ENCODE results near the gene MYL1.

MYL1 gene

DNA sequence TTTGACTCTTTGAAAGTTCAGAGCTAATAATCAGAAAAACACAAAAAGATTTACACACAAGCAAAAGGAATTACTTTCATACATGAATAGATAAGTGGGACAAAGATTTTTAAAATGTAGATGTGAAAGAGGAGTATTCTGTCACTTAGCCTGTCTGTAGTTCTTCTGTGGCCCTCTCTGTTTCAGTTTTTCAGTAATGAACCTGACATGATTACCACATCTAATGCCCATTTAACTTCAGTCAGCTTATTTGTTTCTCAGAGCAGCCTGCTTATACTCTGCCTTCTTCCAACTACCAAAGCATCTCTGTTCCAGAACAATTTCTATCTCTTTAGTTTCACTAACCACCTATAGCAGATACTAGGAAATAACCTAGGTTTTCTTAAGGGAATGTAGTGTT lies 55.3 kb downstream of the MYL1 start:
- no peak for DNase-seq (ENCODE audit: low read depth in 1 of 2, low spot score in 1 of 2)
- H3K27me3 ChIP-seq (ENCODE audit: insufficient read depth, poor library complexity, severe bottlenecking), result no peaks in the 10 kb centered on the region
- H3K4me3 ChIP-seq (replicated peaks; ENCODE audit: insufficient read depth, low read length), result no peak overlapping the region
- no peak overlapping the region for H3K27ac ChIP-seq (replicated peaks)
- TF ChIP-seq, protein P1, sequence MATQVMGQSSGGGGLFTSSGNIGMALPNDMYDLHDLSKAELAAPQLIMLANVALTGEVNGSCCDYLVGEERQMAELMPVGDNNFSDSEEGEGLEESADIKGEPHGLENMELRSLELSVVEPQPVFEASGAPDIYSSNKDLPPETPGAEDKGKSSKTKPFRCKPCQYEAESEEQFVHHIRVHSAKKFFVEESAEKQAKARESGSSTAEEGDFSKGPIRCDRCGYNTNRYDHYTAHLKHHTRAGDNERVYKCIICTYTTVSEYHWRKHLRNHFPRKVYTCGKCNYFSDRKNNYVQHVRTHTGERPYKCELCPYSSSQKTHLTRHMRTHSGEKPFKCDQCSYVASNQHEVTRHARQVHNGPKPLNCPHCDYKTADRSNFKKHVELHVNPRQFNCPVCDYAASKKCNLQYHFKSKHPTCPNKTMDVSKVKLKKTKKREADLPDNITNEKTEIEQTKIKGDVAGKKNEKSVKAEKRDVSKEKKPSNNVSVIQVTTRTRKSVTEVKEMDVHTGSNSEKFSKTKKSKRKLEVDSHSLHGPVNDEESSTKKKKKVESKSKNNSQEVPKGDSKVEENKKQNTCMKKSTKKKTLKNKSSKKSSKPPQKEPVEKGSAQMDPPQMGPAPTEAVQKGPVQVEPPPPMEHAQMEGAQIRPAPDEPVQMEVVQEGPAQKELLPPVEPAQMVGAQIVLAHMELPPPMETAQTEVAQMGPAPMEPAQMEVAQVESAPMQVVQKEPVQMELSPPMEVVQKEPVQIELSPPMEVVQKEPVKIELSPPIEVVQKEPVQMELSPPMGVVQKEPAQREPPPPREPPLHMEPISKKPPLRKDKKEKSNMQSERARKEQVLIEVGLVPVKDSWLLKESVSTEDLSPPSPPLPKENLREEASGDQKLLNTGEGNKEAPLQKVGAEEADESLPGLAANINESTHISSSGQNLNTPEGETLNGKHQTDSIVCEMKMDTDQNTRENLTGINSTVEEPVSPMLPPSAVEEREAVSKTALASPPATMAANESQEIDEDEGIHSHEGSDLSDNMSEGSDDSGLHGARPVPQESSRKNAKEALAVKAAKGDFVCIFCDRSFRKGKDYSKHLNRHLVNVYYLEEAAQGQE (IDR thresholded peaks at IDR 0.05; ENCODE audit: insufficient replicate concordance, low read depth), result no peak
- TF ChIP-seq, protein P2, sequence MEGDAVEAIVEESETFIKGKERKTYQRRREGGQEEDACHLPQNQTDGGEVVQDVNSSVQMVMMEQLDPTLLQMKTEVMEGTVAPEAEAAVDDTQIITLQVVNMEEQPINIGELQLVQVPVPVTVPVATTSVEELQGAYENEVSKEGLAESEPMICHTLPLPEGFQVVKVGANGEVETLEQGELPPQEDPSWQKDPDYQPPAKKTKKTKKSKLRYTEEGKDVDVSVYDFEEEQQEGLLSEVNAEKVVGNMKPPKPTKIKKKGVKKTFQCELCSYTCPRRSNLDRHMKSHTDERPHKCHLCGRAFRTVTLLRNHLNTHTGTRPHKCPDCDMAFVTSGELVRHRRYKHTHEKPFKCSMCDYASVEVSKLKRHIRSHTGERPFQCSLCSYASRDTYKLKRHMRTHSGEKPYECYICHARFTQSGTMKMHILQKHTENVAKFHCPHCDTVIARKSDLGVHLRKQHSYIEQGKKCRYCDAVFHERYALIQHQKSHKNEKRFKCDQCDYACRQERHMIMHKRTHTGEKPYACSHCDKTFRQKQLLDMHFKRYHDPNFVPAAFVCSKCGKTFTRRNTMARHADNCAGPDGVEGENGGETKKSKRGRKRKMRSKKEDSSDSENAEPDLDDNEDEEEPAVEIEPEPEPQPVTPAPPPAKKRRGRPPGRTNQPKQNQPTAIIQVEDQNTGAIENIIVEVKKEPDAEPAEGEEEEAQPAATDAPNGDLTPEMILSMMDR (IDR thresholded peaks at IDR 0.05; ENCODE audit: insufficient read depth, low read length), result no peak
- no peak for TF ChIP-seq GABPA (IDR thresholded peaks at IDR 0.05; ENCODE audit: low read depth)
- no peak for TF ChIP-seq POLR2AphosphoS5 (IDR thresholded peaks at IDR 0.05; ENCODE audit: low read depth)
- TF ChIP-seq SPI1 (IDR thresholded peaks at IDR 0.05; ENCODE audit: borderline replicate concordance, low read depth), result no peak

DNA sequence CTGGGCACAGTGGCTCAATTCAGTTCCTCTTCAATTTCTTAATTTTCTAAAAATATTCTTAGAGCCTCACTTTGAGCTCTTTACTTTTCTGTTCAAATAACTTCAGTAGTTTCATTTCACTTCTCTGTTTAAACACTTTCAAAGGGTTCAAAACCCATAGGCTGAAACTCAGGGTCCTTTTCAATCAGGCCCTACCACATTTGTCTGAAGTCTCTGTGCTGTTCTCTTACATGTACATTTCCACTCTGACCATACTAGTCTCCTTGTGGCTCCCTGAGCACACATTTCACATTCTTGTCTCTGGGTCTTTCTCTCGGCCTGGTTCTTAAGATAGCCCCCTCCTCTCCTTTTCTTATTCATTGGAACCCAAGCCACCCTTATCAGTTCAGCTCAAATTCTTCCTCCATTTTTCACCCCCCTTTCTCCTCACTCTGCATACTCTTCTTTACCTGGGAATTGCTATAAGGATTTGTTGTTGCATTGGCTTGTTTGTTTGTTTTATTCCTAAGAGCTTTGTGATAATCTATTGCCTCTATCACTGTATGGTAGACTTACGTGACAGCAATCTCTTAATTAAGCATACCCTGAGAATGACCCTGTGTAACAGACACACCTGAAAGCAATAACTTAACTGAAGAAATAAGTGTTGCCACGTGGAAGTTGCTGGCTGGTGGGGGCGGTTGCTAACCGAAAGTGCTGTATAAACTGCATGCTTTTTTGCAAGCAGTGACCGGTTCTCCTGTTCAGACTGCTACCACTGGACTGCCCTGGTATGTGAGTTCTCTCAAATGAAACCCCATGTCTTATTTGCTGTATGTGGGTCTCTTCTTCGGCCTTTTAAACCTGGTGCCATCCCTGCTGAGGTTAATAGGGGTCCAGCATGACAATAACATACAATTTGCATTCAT lies 62.0 kb downstream of the MYL1 start:
- Histone ChIP-seq H3K4me3 (replicated peaks; ENCODE audit: insufficient read depth, low read length) (no peak overlapping the region), H3K27me3 (ENCODE audit: insufficient read depth, poor library complexity, severe bottlenecking) (peaks cover 2% of the 10 kb centered on the region), H3K27ac (replicated peaks) (no peak overlapping the region)
- DNase-seq (ENCODE audit: low read depth in 1 of 2, low spot score in 1 of 2), result no peak
- no peak for TF ChIP-seq POLR2AphosphoS5 (IDR thresholded peaks at IDR 0.05; ENCODE audit: low read depth)
- TF ChIP-seq GABPA (IDR thresholded peaks at IDR 0.05; ENCODE audit: low read depth), result no peak
- no peak for TF ChIP-seq SPI1 (IDR thresholded peaks at IDR 0.05; ENCODE audit: borderline replicate concordance, low read depth)
- TF ChIP-seq, protein P2 (IDR thresholded peaks at IDR 0.05; ENCODE audit: insufficient read depth, low read length), result no peak
- TF ChIP-seq, protein P1 (IDR thresholded peaks at IDR 0.05; ENCODE audit: insufficient replicate concordance, low read depth), result no peak

- H3K4me3 ChIP-seq (replicated peaks; ENCODE audit: insufficient read depth, low read length), result no peak overlapping the region
- no peak for DNase-seq (ENCODE audit: low read depth in 1 of 2, low spot score in 1 of 2)
- no peak overlapping the region for H3K27ac ChIP-seq (replicated peaks)
- no peak for TF ChIP-seq POLR2AphosphoS5 (IDR thresholded peaks at IDR 0.05; ENCODE audit: low read depth)
- peaks cover 2% of the 10 kb centered on the region for H3K27me3 ChIP-seq (ENCODE audit: insufficient read depth, poor library complexity, severe bottlenecking)
These were observed 64.4 kb downstream of the MYL1 start for GRCh38 chr2:210250622-210251021.
